NCI-H446 (cell line): Measurements from ENCODE around the gene PDE8A.
"Not testable (repeated sequence)": the region's sequence is repeated elsewhere in the genome, so short reads cannot be mapped to it uniquely, and the experiment has no call there.

Experiments used
- DNase-seq, 2 experiments: peaks; one replicate each; lab custom pipeline; 2025; lab: John Stamatoyannopoulos, UW

Gene PDE8A

GRCh38 chr15:85011160-85011571 is 29.5 kb downstream of the PDE8A start:
- DNase-seq = no peak

- not testable (repeated sequence) for DNase-seq
Measured at GRCh38 chr15:85011724-85012123, 30.1 kb downstream of the PDE8A start.

GRCh38 chr15:85013785-85014184 is 32.1 kb downstream of the PDE8A start:
- DNase-seq = no peak

GRCh38 chr15:85014932-85015331 is 33.3 kb downstream of the PDE8A start:
- DNase-seq = no peak

- DNase-seq = no peak
Measured at GRCh38 chr15:85016275-85016674, 34.6 kb downstream of the PDE8A start.

GRCh38 chr15:85019815-85020590 is 38.3 kb downstream of the PDE8A start:
- DNase-seq = no peak

GRCh38 chr15:85021409-85021808 is 39.8 kb downstream of the PDE8A start:
- DNase-seq = no peak

GRCh38 chr15:85022860-85023403 is 41.3 kb downstream of the PDE8A start:
- no peak for DNase-seq

- no peak for DNase-seq
Measured at GRCh38 chr15:85024003-85024402, 42.3 kb downstream of the PDE8A start.

GRCh38 chr15:85024509-85025336 is 43.1 kb downstream of the PDE8A start:
- DNase-seq = no peak

- DNase-seq = no peak
Measured at GRCh38 chr15:85025516-85026251, 44.0 kb downstream of the PDE8A start.

GRCh38 chr15:85026304-85027032 is 44.8 kb downstream of the PDE8A start:
- DNase-seq = no peak

- DNase-seq = no peak
Measured at GRCh38 chr15:85027033-85027380, 45.4 kb downstream of the PDE8A start.

- no peak for DNase-seq
Measured at GRCh38 chr15:85027421-85027820, 45.8 kb downstream of the PDE8A start.

- DNase-seq = no peak
Measured at GRCh38 chr15:85028416-85028815, 46.8 kb downstream of the PDE8A start.

GRCh38 chr15:85029221-85029620 is 47.6 kb downstream of the PDE8A start:
- no peak for DNase-seq

- no peak for DNase-seq
Measured at GRCh38 chr15:85030301-85030929, 48.8 kb downstream of the PDE8A start.

GRCh38 chr15:85031086-85031943 is 49.7 kb downstream of the PDE8A start:
- DNase-seq = no peak

GRCh38 chr15:85031944-85032558 is 50.4 kb downstream of the PDE8A start:
- DNase-seq = no peak

- DNase-seq = no peak
Measured at GRCh38 chr15:85033148-85033547, 51.5 kb downstream of the PDE8A start.
